Stomach (tissue), 9 donors: Measurements from ENCODE around the gene GAK. TPM values are rescaled to one million over a fixed set of nuclear protein-coding genes. Genes with fewer than 3 reads are reported as not detected.

Source experiments
- DNase-seq, 2 donors: peaks; one replicate each; pipeline versions ENCODE4 v3.0.0 to v3.0.0-alpha.2; 2013 to 2019
- H3K27ac ChIP-seq, 5 donors: fragments of 200-600 bp in 4 of 5; sonication (generic) in 4 of 5; one replicate each; pipeline ENCODE4 v1.5.1; 2013 to 2019; ENCODE audit warnings: mild to moderate bottlenecking in 1 of 5, moderate library complexity in 1 of 5
- H3K27me3 ChIP-seq, 3 donors: fragments of 200-600 bp; sonication (generic); one replicate each; pipeline ENCODE4 v1.5.1; 2017 to 2019; ENCODE audit warnings: mixed run types in 1 of 3
- H3K36me3 ChIP-seq, 4 donors: fragments of 200-600 bp; sonication (generic); 1 replicate in 3 of 4; 2 replicates in 1 of 4; pipeline ENCODE4 v1.5.1; 2016 to 2019
- H3K4me1 ChIP-seq, 4 donors: fragments of 200-600 bp; sonication (generic); one replicate each; pipeline ENCODE4 v1.5.1; 2016 to 2019
- H3K4me3 ChIP-seq, 4 donors: fragments of 200-600 bp; sonication (generic) in 3 of 4; one replicate each; pipeline ENCODE4 v1.5.1; 2016 to 2019; ENCODE audit warnings: mild to moderate bottlenecking in 1 of 4
- H3K9me3 ChIP-seq, 4 donors: fragments of 200-600 bp; sonication (generic); one replicate each; pipeline ENCODE4 v1.5.1; 2016 to 2019
- CTCF ChIP-seq, 7 experiments: fragments of 450-650 bp in 4 of 7; fragments of 200-600 bp in 3 of 7; sonication (generic) in 3 of 7; IDR thresholded peaks; one replicate each; pipeline ENCODE4 v1.5.1; 2016 to 2019; ENCODE audit warnings: antibody characterized with exemption in 7 of 7, control low read depth in 2 of 7, mild to moderate bottlenecking in 1 of 7
- EP300 ChIP-seq: sonication (generic); formaldehyde crosslinking; IDR thresholded peaks from one replicate; pipeline ENCODE4 v1.6.1; 2017; ENCODE audit warnings: antibody characterized with exemption
- POLR2A ChIP-seq, 4 donors: fragments of 450-650 bp; IDR thresholded peaks; one replicate each; pipeline ENCODE4 v1.6.1; 2016; ENCODE audit warnings: antibody characterized with exemption in 4 of 4, control low read depth in 2 of 4, mild to moderate bottlenecking in 1 of 4, moderate library complexity in 1 of 4
- POLR2AphosphoS5 ChIP-seq, 3 donors: sonication (generic); formaldehyde crosslinking; IDR thresholded peaks; one replicate each; pipeline ENCODE4 v1.6.1; 2016; ENCODE audit warnings: antibody characterized with exemption in 3 of 3
- WGBS, 5 donors: extraction: QIAGEN DNeasy Blood & Tissue Kit in 3 of 5; methylation state at CpG; one replicate each; pipeline versions ENCODE4 v1.1.5 to v1.1.7; 2013 to 2018; 5-methylcytosine and 5-hydroxymethylcytosine counted together
- intact Hi-C: fragments of 100-400 bp; cut with DNase I; formaldehyde crosslinking; loops from one replicate; pipeline ENCODE4 v1.15.1; 2023; ENCODE audit warnings: low total_unique reads
- polyA plus RNA-seq, 3 donors: library from polyadenylated mRNA; stranded (reverse); fragments of 200-250 nt; gene quantifications; one replicate each; pipeline ENCODE4 v1.2.3, GENCODE V29; 2013
- total RNA-seq, 5 donors: library from RNA; depleted of rRNA; stranded (reverse); fragments of >200 nt; gene quantifications; one replicate each; pipeline versions ENCODE4 v1.1.0 to v1.2.3, GENCODE V29; 2014 to 2016
- donor health status: healthy with polysubstance abuse.
- donor health status: Bipolar disorder and iron deficiency.
- donor health status: healthy.

The GAK gene
- total and polyA plus RNA-seq, 8 donors, result 71.8 to 503 (median 157) TPM

DNA sequence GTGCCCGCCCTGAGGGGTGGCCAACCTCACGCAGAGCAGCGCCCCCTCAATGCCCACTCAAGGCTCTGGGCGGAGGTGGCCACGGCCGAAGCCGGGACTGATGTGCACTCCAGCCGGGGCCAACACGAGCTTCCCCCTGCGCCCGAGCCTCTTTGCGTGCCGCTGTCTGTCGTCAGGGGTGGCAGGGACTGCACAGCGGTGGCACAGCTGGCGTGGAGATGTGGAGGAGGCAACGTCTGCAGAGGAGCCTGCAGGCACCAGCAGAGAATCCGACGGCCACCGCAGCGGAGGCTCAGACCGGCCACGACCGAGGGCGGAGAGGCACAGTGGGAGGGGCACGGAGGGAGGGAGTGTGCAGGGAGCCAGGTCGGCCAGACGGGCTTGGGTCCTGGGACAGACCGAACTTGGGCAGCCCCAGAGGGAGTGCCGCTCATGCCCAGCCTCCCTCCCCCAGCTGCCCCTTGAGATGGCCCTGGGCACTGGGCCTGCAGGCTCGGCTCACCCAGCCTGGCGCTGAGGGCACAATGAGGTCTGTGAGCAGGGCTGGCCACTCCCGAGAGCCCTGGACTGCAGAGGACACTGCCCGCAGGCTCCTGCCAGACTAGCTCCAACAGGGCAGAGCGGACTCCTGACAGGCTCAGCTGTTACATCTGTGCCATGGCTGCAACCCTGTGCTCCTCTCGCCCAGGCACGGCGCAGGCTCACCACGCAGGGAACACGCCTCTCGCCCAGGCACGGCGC is 59.7 kb downstream of the GAK start:
- H3K4me3 ChIP-seq, result no peak overlapping the region
- DNase-seq, result no peak
- no peaks in the 10 kb centered on the region for H3K4me1 ChIP-seq
- H3K27me3 ChIP-seq, result no peaks in the 10 kb centered on the region
- no peak overlapping the region for H3K27ac ChIP-seq
- no peak for TF ChIP-seq EP300
- TF ChIP-seq POLR2AphosphoS5 (IDR thresholded peaks at IDR 0.05), result no peak
- TF ChIP-seq POLR2A (IDR thresholded peaks at IDR 0.05), result no peak
- TF ChIP-seq CTCF (IDR thresholded peaks at IDR 0.05), result no peak
- intact Hi-C loops, result no loop called here
- peaks cover 66 to 100% (median 98%) of the 10 kb centered on the region in 4 donors for H3K36me3 ChIP-seq
- 90 to 95% (median 92%) methylated on average over 35 to 43 of the region's 43 CpGs for WGBS, 5 donors
- no peaks in the 10 kb centered on the region for H3K9me3 ChIP-seq

GRCh38 chr4:871484-871883 is 60.6 kb downstream of the GAK start:
- H3K27ac ChIP-seq, result no peak overlapping the region
- H3K36me3 ChIP-seq, result peaks cover 66 to 100% (median 98%) of the 10 kb centered on the region in 4 donors
- intact Hi-C loops, result no loop called here
- no peak for TF ChIP-seq CTCF (IDR thresholded peaks at IDR 0.05)
- TF ChIP-seq EP300, result no peak
- no peak for TF ChIP-seq POLR2A (IDR thresholded peaks at IDR 0.05)
- TF ChIP-seq POLR2AphosphoS5 (IDR thresholded peaks at IDR 0.05), result no peak
- H3K9me3 ChIP-seq, result no peaks in the 10 kb centered on the region
- no peak overlapping the region for H3K4me3 ChIP-seq
- DNase-seq, result no peak
- no peaks in the 10 kb centered on the region for H3K4me1 ChIP-seq
- WGBS, 5 donors, result 81 to 94% (median 87%) methylated on average over 7 to 9 of the region's 9 CpGs
- H3K27me3 ChIP-seq, result no peaks in the 10 kb centered on the region

GRCh38 chr4:870951-871350 is 61.2 kb downstream of the GAK start:
- DNase-seq, result no peak
- Histone ChIP-seq H3K27ac (no peak overlapping the region), H3K4me3 (no peak overlapping the region), H3K4me1 (no peaks in the 10 kb centered on the region), H3K27me3 (no peaks in the 10 kb centered on the region), H3K36me3 (peaks cover 66 to 100% (median 98%) of the 10 kb centered on the region in 4 donors), H3K9me3 (no peaks in the 10 kb centered on the region)
- WGBS, 5 donors, result 91 to 97% (median 95%) methylated on average over 17 to 20 of the region's 20 CpGs
- intact Hi-C loops, result no loop called here
- TF ChIP-seq POLR2AphosphoS5 (IDR thresholded peaks at IDR 0.05), result no peak

DNA sequence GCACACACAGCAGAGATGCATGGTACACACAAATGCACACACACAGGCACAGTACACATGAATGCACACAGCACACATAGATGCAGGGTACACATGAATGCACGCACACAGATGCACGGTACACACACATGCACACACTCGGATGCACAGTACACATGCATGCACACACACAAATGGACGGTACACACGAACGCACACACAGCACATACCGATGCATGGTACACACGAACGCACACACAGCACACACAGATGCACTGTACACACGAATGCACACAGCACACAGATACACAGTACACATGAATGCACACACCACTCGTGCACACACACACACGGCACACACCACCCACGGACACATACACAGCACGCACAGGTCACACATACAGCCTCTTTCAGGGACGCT is 62.3 kb downstream of the GAK start:
- intact Hi-C loops, result no loop called here
- Histone ChIP-seq H3K27ac (no peak overlapping the region), H3K9me3 (no peaks in the 10 kb centered on the region), H3K4me1 (no peaks in the 10 kb centered on the region), H3K27me3 (no peaks in the 10 kb centered on the region), H3K36me3 (peaks cover 68 to 100% (median 98%) of the 10 kb centered on the region in 4 donors), H3K4me3 (no peak overlapping the region)
- no peak for DNase-seq
- no peak for TF ChIP-seq CTCF (IDR thresholded peaks at IDR 0.05)
- no peak for TF ChIP-seq EP300
- TF ChIP-seq POLR2A (IDR thresholded peaks at IDR 0.05), result no peak
- no peak for TF ChIP-seq POLR2AphosphoS5 (IDR thresholded peaks at IDR 0.05)
- WGBS, 5 donors, result 93 to 98% (median 97%) methylated on average over 15 of the region's 15 CpGs

- WGBS, 5 donors, result 93 to 98% (median 97%) methylated on average over 13 to 21 of the region's 21 CpGs
- Histone ChIP-seq H3K9me3 (no peaks in the 10 kb centered on the region), H3K36me3 (peaks cover 72 to 100% (median 98%) of the 10 kb centered on the region in 4 donors), H3K4me1 (no peaks in the 10 kb centered on the region), H3K27me3 (no peaks in the 10 kb centered on the region), H3K27ac (no peak overlapping the region), H3K4me3 (no peak overlapping the region)
- intact Hi-C loops, result no loop called here
- DNase-seq, result no peak
- TF ChIP-seq POLR2A (IDR thresholded peaks at IDR 0.05) (no peak), CTCF (IDR thresholded peaks at IDR 0.05) (no peak), POLR2AphosphoS5 (IDR thresholded peaks at IDR 0.05) (no peak), EP300 (no peak)
Measured at GRCh38 chr4:868421-868820, 63.7 kb downstream of the GAK start.
